OCI-LY7 (cell line): ENCODE results near the gene BTBD2. TPM values are rescaled to one million over a fixed set of nuclear protein-coding genes. Genes with fewer than 3 reads are reported as not detected.

Experiments used
- BruUV-seq: library from RNA; stranded (reverse); fragments of 400-500 nt; replicated peaks from 2 replicates; lab custom pipeline; 2021; lab: Mats Ljungman, UMichigan
- CTCF ChIA-PET: fragments of 300-600 bp; sonication (Branson Sonifier 250); formaldehyde crosslinking; loops from one replicate; lab custom pipeline; 2022; ENCODE audit warnings: antibody characterized with exemption; ENCODE audit not compliant: unreplicated experiment; lab: Charles Lee
- POLR2A ChIA-PET: fragments of 300-600 bp; sonication (Branson Sonifier 250); formaldehyde crosslinking; loops from one replicate; lab custom pipeline; 2022; ENCODE audit warnings: antibody characterized with exemption; lab: Charles Lee
- DNase-seq: peaks from one replicate; pipeline ENCODE4 v3.0.0-alpha.2; 2015; ENCODE audit warnings: low spot score
- H2AFZ ChIP-seq: fragments of 200-600 bp; sonication (generic), shearing (Covaris generic); 2 replicates; pipeline ENCODE4 v1.6.1; 2014; ENCODE audit warnings: mild to moderate bottlenecking, antibody characterized with exemption, low read length, moderate library complexity
- H3K27ac ChIP-seq: fragments of 200-600 bp; sonication (generic); 2 replicates; pipeline ENCODE4 v1.5.1; 2014; ENCODE audit warnings: mixed run types, low read depth, mild to moderate bottlenecking, moderate library complexity, low read length, inconsistent platforms; ENCODE audit not compliant: poor library complexity, severe bottlenecking
- H3K36me3 ChIP-seq: fragments of 200-600 bp; sonication (generic); 2 replicates; pipeline ENCODE4 v1.6.1; 2014; ENCODE audit warnings: mild to moderate bottlenecking, antibody characterized with exemption, low read length, moderate library complexity, mixed read lengths; ENCODE audit not compliant: insufficient read depth
- H3K4me1 ChIP-seq: fragments of 200-600 bp; sonication (generic); 2 replicates; pipeline ENCODE4 v1.5.1; 2014; ENCODE audit warnings: mild to moderate bottlenecking, low read length; ENCODE audit not compliant: insufficient read depth, poor library complexity, severe bottlenecking
- H3K4me2 ChIP-seq: fragments of 200-600 bp; sonication (generic); 2 replicates; pipeline ENCODE4 v1.6.1; 2014; ENCODE audit warnings: mild to moderate bottlenecking, low read length
- H3K4me3 ChIP-seq: fragments of 200-600 bp; sonication (generic); 2 replicates; pipeline ENCODE4 v1.5.1; 2014; ENCODE audit warnings: mild to moderate bottlenecking, low read depth, low read length; ENCODE audit not compliant: poor library complexity, severe bottlenecking
- H3K79me2 ChIP-seq: fragments of 200-600 bp; sonication (generic); 2 replicates; pipeline ENCODE4 v1.6.1; 2016; ENCODE audit warnings: low read depth, mild to moderate bottlenecking, low read length, moderate library complexity, mixed read lengths; ENCODE audit not compliant: insufficient read depth
- H3K9me2 ChIP-seq: fragments of 200-600 bp; sonication (generic); 2 replicates; pipeline ENCODE4 v1.6.1; 2016; ENCODE audit warnings: mild to moderate bottlenecking, low read length, mixed read lengths; ENCODE audit not compliant: insufficient read depth
- H3K9me3 ChIP-seq: fragments of 200-600 bp; sonication (generic); 2 replicates; pipeline ENCODE4 v1.6.1; 2014; ENCODE audit warnings: mild to moderate bottlenecking, mixed run types, low read length, mixed read lengths
- H4K20me1 ChIP-seq: fragments of 200-600 bp; sonication (generic); 2 replicates; pipeline ENCODE4 v1.6.1; 2014; ENCODE audit warnings: mild to moderate bottlenecking, antibody characterized with exemption, low read length, moderate library complexity, mixed read lengths; ENCODE audit not compliant: insufficient read depth
- EZH2phosphoT487 ChIP-seq: fragments of 200-600 bp; sonication (generic); IDR thresholded peaks from 2 replicates; pipeline ENCODE4 v1.6.1; 2018; ENCODE audit warnings: low read depth, borderline replicate concordance, mild to moderate bottlenecking, mixed run types, antibody characterized with exemption, low read length, moderate library complexity, mixed read lengths
- intact Hi-C: fragments of 100-400 bp; cut with micrococcal nuclease; formaldehyde crosslinking; loops from one replicate; pipeline ENCODE4 v1.10.0; 2022; ENCODE audit not compliant: unreplicated experiment
- total RNA-seq, 2 experiments: library from RNA; depleted of rRNA in 1 of 2; stranded (reverse); fragments of >200 nt in 1 of 2; shearing (Covaris generic) in 1 of 2; gene quantifications; 2 replicates each; pipeline ENCODE4 v1.2.3, GENCODE V29; 2014 to 2022
- TF ChIP-seq, protein P1 (sequence below): fragments of 200-600 bp; sonication (generic); conservative IDR thresholded peaks from 2 replicates; pipeline ENCODE4 v1.5.1; 2014; ENCODE audit warnings: mild to moderate bottlenecking, antibody characterized with exemption, low read length, moderate library complexity, mixed read lengths

Gene BTBD2
- total RNA-seq, 2 experiments from 2014 or later = 53.9 to 91.6 TPM

DNA sequence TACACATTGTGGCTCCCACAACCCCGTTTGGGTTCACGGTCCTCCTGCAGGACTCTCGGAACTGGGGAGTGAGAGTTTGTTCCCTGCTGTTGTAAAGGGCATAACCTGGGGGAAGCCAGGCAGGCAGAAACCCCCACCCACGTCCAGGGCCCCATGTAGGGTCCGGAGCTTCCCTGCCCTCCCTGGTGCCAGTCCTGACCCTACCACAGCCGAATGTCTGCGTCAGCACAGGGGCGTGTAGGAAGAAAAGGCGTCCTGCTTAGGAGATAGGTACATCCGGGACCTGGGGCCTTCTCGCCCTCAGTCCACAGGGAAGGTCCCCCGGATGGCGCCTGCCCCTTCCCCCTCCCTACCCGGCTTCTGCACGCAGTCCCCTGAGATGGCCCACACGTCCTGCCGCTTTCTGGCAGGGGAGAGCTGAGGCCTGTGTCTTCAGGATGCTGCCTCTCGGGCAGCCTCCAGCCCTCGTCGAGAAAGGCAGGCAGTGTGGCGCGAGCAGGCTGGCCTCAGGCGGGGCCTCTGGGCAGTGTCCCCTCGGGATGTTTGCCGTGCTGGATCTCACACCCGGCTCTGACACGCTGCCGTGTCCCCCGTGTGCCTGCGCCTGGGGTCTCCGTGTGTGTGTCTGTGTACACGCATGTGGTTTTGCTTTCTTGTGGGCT is 55.5 kb downstream of the BTBD2 start:
- ChIA-PET CTCF (no interaction called here), POLR2A (no interaction called here)
- no peak for DNase-seq
- no TSS peak for BruUV-seq
- TF ChIP-seq, protein P1, sequence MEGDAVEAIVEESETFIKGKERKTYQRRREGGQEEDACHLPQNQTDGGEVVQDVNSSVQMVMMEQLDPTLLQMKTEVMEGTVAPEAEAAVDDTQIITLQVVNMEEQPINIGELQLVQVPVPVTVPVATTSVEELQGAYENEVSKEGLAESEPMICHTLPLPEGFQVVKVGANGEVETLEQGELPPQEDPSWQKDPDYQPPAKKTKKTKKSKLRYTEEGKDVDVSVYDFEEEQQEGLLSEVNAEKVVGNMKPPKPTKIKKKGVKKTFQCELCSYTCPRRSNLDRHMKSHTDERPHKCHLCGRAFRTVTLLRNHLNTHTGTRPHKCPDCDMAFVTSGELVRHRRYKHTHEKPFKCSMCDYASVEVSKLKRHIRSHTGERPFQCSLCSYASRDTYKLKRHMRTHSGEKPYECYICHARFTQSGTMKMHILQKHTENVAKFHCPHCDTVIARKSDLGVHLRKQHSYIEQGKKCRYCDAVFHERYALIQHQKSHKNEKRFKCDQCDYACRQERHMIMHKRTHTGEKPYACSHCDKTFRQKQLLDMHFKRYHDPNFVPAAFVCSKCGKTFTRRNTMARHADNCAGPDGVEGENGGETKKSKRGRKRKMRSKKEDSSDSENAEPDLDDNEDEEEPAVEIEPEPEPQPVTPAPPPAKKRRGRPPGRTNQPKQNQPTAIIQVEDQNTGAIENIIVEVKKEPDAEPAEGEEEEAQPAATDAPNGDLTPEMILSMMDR = no peak
- no peak for TF ChIP-seq EZH2phosphoT487
- no peaks in the 10 kb centered on the region for H3K79me2 ChIP-seq
- H3K36me3 ChIP-seq = peaks cover 10% of the 10 kb centered on the region
- H3K4me2 ChIP-seq = no peak overlapping the region
- H3K9me2 ChIP-seq = no peaks in the 10 kb centered on the region
- H3K27ac ChIP-seq = no peak overlapping the region
- no peaks in the 10 kb centered on the region for H3K9me3 ChIP-seq
- no peak overlapping the region for H3K4me3 ChIP-seq
- H3K4me1 ChIP-seq = no peaks in the 10 kb centered on the region
- intact Hi-C loops = no loop called here
- H4K20me1 ChIP-seq = no peaks in the 10 kb centered on the region
- H2AFZ ChIP-seq = no peak overlapping the region

- H4K20me1 ChIP-seq = no peaks in the 10 kb centered on the region
- H3K4me1 ChIP-seq = no peaks in the 10 kb centered on the region
- no peak for DNase-seq
- intact Hi-C loops = no loop called here
- no peaks in the 10 kb centered on the region for H3K9me3 ChIP-seq
- no peaks in the 10 kb centered on the region for H3K9me2 ChIP-seq
- 0 out of 2 replicates have a peak, but pooled peaks cover 1% of the 10 kb centered on the region for H3K79me2 ChIP-seq
- no peak overlapping the region for H2AFZ ChIP-seq
- TF ChIP-seq EZH2phosphoT487 = no peak
- TF ChIP-seq, protein P1 = no peak
- no peak overlapping the region for H3K4me2 ChIP-seq
- CTCF ChIA-PET = no interaction called here
- POLR2A ChIA-PET = no interaction called here
- no TSS peak for BruUV-seq
- peaks cover 17% of the 10 kb centered on the region; the same call in 1 of the 2 replicates for H3K36me3 ChIP-seq
- H3K27ac ChIP-seq = no peak overlapping the region
- no peak overlapping the region for H3K4me3 ChIP-seq
Measured at GRCh38 chr19:1957562-1958248, 57.8 kb downstream of the BTBD2 start.
